Measurements from ENCODE around the gene CRTC1.

Gene CRTC1

GRCh38 chr19:18636183-18636968, 47.1 kb upstream of the CRTC1 start:
- Histone ChIP-seq H3K4me3 (ENCODE audit: low read length) (peak overlapping the region; percentile 90), H3F3A (ENCODE audit: control insufficient read depth, insufficient read depth) (no peaks in the 10 kb centered on the region), H3K9me3 (ENCODE audit: control insufficient read depth, insufficient read depth, low read length) (no peaks in the 10 kb centered on the region), H3K9me2 (replicated peaks; ENCODE audit: control insufficient read depth, low read length) (no peaks in the 10 kb centered on the region), H3K36me3 (ENCODE audit: control insufficient read depth, low read length) (no peaks in the 10 kb centered on the region; the same call in 1 of the 2 replicates), H3K4me1 (ENCODE audit: control insufficient read depth, low read length) (peaks cover 20% of the 10 kb centered on the region), H3K4me2 (ENCODE audit: low read length) (peak overlapping the region; percentile 89), H3K27me3 (ENCODE audit: control insufficient read depth, low read length) (no peaks in the 10 kb centered on the region), H3K27ac (ENCODE audit: low read depth, low read length) (peak overlapping the region; percentile 67), H4K20me1 (ENCODE audit: control insufficient read depth, insufficient read depth, low read depth, low read length) (no peaks in the 10 kb centered on the region), H3K79me2 (ENCODE audit: control insufficient read depth, low read length) (peaks cover 33% of the 10 kb centered on the region)
- no peak for TF ChIP-seq EZH2phosphoT487 (IDR thresholded peaks at IDR 0.05; ENCODE audit: borderline replicate concordance, low read length)
- no peak for TF ChIP-seq CTCF (IDR thresholded peaks at IDR 0.05; ENCODE audit: low read depth, low read length, poor library complexity, severe bottlenecking)

- Histone ChIP-seq H3F3A (ENCODE audit: control insufficient read depth, insufficient read depth) (no peaks in the 10 kb centered on the region), H3K4me3 (ENCODE audit: low read length) (peak within 1 kb of the TSS; percentile 90), H3K4me2 (ENCODE audit: low read length) (peak within 1 kb of the TSS; percentile 89), H3K27me3 (ENCODE audit: control insufficient read depth, low read length) (no peaks in the 10 kb centered on the region), H3K9me3 (ENCODE audit: control insufficient read depth, insufficient read depth, low read length) (no peaks in the 10 kb centered on the region), H4K20me1 (ENCODE audit: control insufficient read depth, insufficient read depth, low read depth, low read length) (no peaks in the 10 kb centered on the region), H3K27ac (ENCODE audit: low read depth, low read length) (peak within 1 kb of the TSS; percentile 67), H3K4me1 (ENCODE audit: control insufficient read depth, low read length) (peaks cover 20% of the 10 kb centered on the region), H3K79me2 (ENCODE audit: control insufficient read depth, low read length) (peaks cover 37% of the 10 kb centered on the region), H3K9me2 (replicated peaks; ENCODE audit: control insufficient read depth, low read length) (no peaks in the 10 kb centered on the region), H3K36me3 (ENCODE audit: control insufficient read depth, low read length) (no peaks in the 10 kb centered on the region; the same call in 1 of the 2 replicates)
- TF ChIP-seq CTCF (IDR thresholded peaks at IDR 0.05; ENCODE audit: low read depth, low read length, poor library complexity, severe bottlenecking): no peak
- TF ChIP-seq EZH2phosphoT487 (IDR thresholded peaks at IDR 0.05; ENCODE audit: borderline replicate concordance, low read length): no peak
Measured at GRCh38 chr19:18636969-18637629, 46.4 kb upstream of the CRTC1 start, which contains the start of gene KLHL26. TSS of gene KLHL26 (plus strand) at chr19:18637028. CDS start at chr19:18637055, 27 bp downstream.

GRCh38 chr19:18637673-18638630, 45.5 kb upstream of the CRTC1 start:
- Histone ChIP-seq H3K36me3 (ENCODE audit: control insufficient read depth, low read length) (no peaks in the 10 kb centered on the region; the same call in 1 of the 2 replicates), H3K4me1 (ENCODE audit: control insufficient read depth, low read length) (peaks cover 20% of the 10 kb centered on the region), H3K27me3 (ENCODE audit: control insufficient read depth, low read length) (no peaks in the 10 kb centered on the region), H4K20me1 (ENCODE audit: control insufficient read depth, insufficient read depth, low read depth, low read length) (no peaks in the 10 kb centered on the region), H3K79me2 (ENCODE audit: control insufficient read depth, low read length) (peaks cover 41% of the 10 kb centered on the region), H3K4me2 (ENCODE audit: low read length) (peak overlapping the region; percentile 89), H3F3A (ENCODE audit: control insufficient read depth, insufficient read depth) (no peaks in the 10 kb centered on the region), H3K9me3 (ENCODE audit: control insufficient read depth, insufficient read depth, low read length) (no peaks in the 10 kb centered on the region), H3K27ac (ENCODE audit: low read depth, low read length) (no peak overlapping the region), H3K4me3 (ENCODE audit: low read length) (peak overlapping the region; percentile 90), H3K9me2 (replicated peaks; ENCODE audit: control insufficient read depth, low read length) (no peaks in the 10 kb centered on the region)
- TF ChIP-seq CTCF (IDR thresholded peaks at IDR 0.05; ENCODE audit: low read depth, low read length, poor library complexity, severe bottlenecking) (no peak), EZH2phosphoT487 (IDR thresholded peaks at IDR 0.05; ENCODE audit: borderline replicate concordance, low read length) (no peak)

All from DOHH2 (cell line).